Esophagus muscularis mucosa (tissue), 4 donors: Measurements from ENCODE around the gene KBTBD12.

Source experiments
- CTCF ChIP-seq, 3 experiments: fragments of 200-600 bp in 2 of 3; fragments of 450-650 bp in 1 of 3; sonication (generic) in 2 of 3; IDR thresholded peaks; one replicate each; pipeline ENCODE4 v1.5.1; 2017 to 2019; ENCODE audit warnings: antibody characterized with exemption in 3 of 3, mild to moderate bottlenecking in 2 of 3, moderate library complexity in 1 of 3
- EP300 ChIP-seq: sonication (generic); formaldehyde crosslinking; IDR thresholded peaks from one replicate; pipeline ENCODE4 v1.6.1; 2017; ENCODE audit warnings: antibody characterized with exemption
- POLR2A ChIP-seq: fragments of 450-650 bp; IDR thresholded peaks from one replicate; pipeline ENCODE4 v1.6.1; 2017; ENCODE audit warnings: antibody characterized with exemption, moderate library complexity, mild to moderate bottlenecking, low read depth
- POLR2AphosphoS5 ChIP-seq, 2 donors: sonication (generic); formaldehyde crosslinking; IDR thresholded peaks; one replicate each; pipeline ENCODE4 v1.6.1; 2017; ENCODE audit warnings: antibody characterized with exemption in 2 of 2

GRCh38 chr3:127982155-127982554, 67.1 kb downstream of the KBTBD12 start:
- TF ChIP-seq POLR2AphosphoS5 (IDR thresholded peaks at IDR 0.05) (no peak), CTCF (IDR thresholded peaks at IDR 0.05) (no peak), POLR2A (no peak), EP300 (no peak)
